Activated CD8-positive, alpha-beta T cell treated with anti-CD3 and anti-CD28 coated beads for 36 hours (primary cell): ENCODE data around the gene S100A6. TPM values are rescaled to one million over a fixed set of nuclear protein-coding genes. Genes with fewer than 3 reads are reported as not detected.

ENCODE experiments used
- ATAC-seq: fragments of 200-7000 bp; cut with Tn5 transposase; one replicate; pipeline ENCODE4 v1.10.0; 2021; ENCODE audit warnings: mild to moderate bottlenecking, moderate library complexity
- CTCF ChIA-PET: fragments of 350-600 bp; sonication (Branson Sonifier 250); formaldehyde crosslinking; loops from one replicate; lab custom pipeline; 2021; ENCODE audit warnings: antibody characterized with exemption; lab: Charles Lee
- POLR2A ChIA-PET: fragments of 350-600 bp; sonication (Branson Sonifier 250); formaldehyde crosslinking; loops from one replicate; lab custom pipeline; 2021; ENCODE audit warnings: antibody characterized with exemption; lab: Charles Lee
- DNase-seq: peaks from one replicate; pipeline ENCODE4 v3.0.0-alpha.2; 2020
- H3K27ac Mint-ChIP-seq: one replicate; pipeline ENCODE4 v1.8.0; 2021; ENCODE audit warnings: mild to moderate bottlenecking, mixed read lengths
- H3K27me3 Mint-ChIP-seq: one replicate; pipeline ENCODE4 v1.8.0; 2021; ENCODE audit warnings: mixed read lengths
- H3K36me3 Mint-ChIP-seq: one replicate; pipeline ENCODE4 v1.8.0; 2021; ENCODE audit warnings: low read depth, mixed read lengths
- H3K4me1 Mint-ChIP-seq: one replicate; pipeline ENCODE4 v1.8.0; 2021; ENCODE audit warnings: low read depth, mixed read lengths
- H3K4me3 Mint-ChIP-seq: one replicate; pipeline ENCODE4 v1.8.0; 2021; ENCODE audit warnings: mild to moderate bottlenecking, moderate library complexity, mixed read lengths
- H3K9me3 Mint-ChIP-seq: one replicate; pipeline ENCODE4 v1.8.0; 2021; ENCODE audit warnings: mixed read lengths
- intact Hi-C: fragments of 100-400 bp; cut with micrococcal nuclease; formaldehyde crosslinking; loops from one replicate; pipeline ENCODE4 v1.10.0; 2022
- total RNA-seq, 2 experiments: library from RNA; stranded (reverse); gene quantifications; one replicate each; pipeline ENCODE4 v1.2.3, GENCODE V29; 2021
- TF ChIP-seq, protein P1 (sequence below): fragments of 200-600 bp; IDR thresholded peaks from one replicate; pipeline ENCODE4 v1.8.0; 2022; ENCODE audit warnings: antibody characterized with exemption, mild to moderate bottlenecking

S100A6 gene
- total RNA-seq, 2 experiments from 2014 or later, result 200 to 211 TPM

DNA sequence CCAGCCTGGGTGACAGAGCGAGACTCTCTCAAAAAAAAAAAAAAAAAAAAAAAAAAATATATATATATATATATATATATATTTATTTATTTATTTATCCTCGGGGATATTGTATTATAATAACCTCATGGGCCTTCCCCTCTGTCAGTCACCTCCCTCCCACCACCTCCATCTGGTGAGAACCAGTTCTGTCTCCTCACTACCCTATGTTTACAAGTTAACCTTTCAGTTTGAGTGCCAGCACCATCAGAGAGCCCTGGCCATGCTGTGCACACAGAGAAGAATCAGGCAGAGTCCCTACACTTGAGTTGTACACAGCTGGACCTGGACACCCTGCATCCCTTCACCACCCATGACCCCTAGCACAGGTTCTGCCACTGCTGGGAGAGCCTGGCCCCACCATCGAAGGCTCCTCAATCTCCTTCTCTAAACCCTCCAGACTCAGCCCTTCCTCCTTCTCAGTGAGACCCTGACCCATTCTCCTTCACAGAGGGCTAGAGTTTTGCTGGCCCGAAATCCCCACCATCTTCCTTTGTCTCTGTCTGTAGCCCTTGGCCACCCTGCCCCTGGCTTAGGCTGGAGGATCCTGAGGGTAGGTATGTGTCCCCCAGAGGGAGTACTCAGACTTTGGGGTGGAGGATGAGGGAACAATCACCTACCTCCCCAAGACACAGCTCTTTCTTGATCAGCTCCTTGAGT is 3.8 kb upstream of the S100A6 start:
- TF ChIP-seq, protein P1, sequence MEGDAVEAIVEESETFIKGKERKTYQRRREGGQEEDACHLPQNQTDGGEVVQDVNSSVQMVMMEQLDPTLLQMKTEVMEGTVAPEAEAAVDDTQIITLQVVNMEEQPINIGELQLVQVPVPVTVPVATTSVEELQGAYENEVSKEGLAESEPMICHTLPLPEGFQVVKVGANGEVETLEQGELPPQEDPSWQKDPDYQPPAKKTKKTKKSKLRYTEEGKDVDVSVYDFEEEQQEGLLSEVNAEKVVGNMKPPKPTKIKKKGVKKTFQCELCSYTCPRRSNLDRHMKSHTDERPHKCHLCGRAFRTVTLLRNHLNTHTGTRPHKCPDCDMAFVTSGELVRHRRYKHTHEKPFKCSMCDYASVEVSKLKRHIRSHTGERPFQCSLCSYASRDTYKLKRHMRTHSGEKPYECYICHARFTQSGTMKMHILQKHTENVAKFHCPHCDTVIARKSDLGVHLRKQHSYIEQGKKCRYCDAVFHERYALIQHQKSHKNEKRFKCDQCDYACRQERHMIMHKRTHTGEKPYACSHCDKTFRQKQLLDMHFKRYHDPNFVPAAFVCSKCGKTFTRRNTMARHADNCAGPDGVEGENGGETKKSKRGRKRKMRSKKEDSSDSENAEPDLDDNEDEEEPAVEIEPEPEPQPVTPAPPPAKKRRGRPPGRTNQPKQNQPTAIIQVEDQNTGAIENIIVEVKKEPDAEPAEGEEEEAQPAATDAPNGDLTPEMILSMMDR, result no peak
- ChIA-PET POLR2A (interaction anchor here (0.6 to 1.7 kb wide), 5 partner anchors 27 to 787 kb away, joined by 3 to 4 read pairs (median 3); partner anchors contain the start of gene S100A13), CTCF (interaction anchor here (0.7 to 3.7 kb wide), 6 partner anchors 11 to 32 kb away, joined by 3 to 14 read pairs (median 4); no protein-coding TSS in a partner anchor)
- H3K4me3 Mint-ChIP-seq, result no peak overlapping the region
- peak overlapping the region; percentile 91 for H3K27ac Mint-ChIP-seq
- DNase-seq (peak; percentile 54), ATAC-seq (no peak)
- peaks cover 76% of the 10 kb centered on the region for H3K4me1 Mint-ChIP-seq
- intact Hi-C loops, result no loop called here
- no peaks in the 10 kb centered on the region for H3K27me3 Mint-ChIP-seq
- H3K36me3 Mint-ChIP-seq, result peaks cover 25% of the 10 kb centered on the region
- no peaks in the 10 kb centered on the region for H3K9me3 Mint-ChIP-seq

DNA sequence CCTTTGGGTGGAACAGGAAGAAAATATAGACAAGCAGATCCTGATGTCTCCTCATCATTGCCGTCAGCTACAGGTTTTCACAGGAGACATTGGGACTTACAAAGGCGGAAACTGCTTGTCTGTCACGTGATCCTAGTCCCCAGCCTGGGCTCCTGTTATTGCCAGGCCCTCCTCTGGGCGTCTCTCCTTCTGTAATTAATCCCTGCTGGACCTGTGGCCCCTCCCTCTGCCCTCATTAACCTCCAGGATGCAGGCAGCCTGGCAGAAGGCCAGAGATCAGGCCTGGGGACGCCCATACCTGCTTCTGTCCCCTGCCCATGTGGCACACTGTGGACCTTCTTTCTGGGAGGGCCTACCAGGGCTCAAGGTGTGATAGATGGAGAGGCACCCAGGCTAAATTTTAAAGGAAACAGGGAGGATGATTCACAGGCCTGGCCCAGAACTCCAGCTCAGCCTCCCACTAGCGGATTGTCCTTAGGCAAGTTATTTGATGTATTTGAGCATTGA is 2.6 kb upstream of the S100A6 start:
- intact Hi-C loops, result no loop called here
- CTCF ChIA-PET, result interaction anchor here (1.6 to 3.7 kb wide), 2 partner anchors 28 to 96 kb away, joined by 3 to 13 read pairs; partner anchors contain the start of gene CHTOP
- TF ChIP-seq, protein P1, result no peak

DNA sequence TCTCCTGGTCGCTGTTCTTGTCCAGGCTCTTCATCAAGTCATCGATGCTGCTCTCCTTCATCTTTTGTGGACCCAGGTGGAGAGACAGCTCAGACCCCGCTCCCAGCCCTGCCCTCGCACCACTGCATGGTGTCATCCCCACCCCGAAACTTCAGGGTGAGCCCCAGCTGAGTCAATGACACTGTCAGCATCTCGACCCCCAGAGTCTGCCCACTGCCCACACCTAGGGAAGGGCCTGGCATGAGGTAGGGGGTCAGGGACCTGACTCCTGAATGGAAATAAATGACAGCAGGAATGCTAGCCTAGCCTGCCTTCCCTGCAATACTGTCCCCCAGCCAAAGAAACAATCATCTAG is 1.6 kb upstream of the S100A6 start:
- Mint-ChIP-seq H3K27ac (peak overlapping the region; percentile 98), H3K9me3 (no peaks in the 10 kb centered on the region), H3K36me3 (peaks cover 17% of the 10 kb centered on the region), H3K27me3 (no peaks in the 10 kb centered on the region), H3K4me3 (peak overlapping the region; percentile 95), H3K4me1 (peaks cover 75% of the 10 kb centered on the region)
- CTCF ChIA-PET, result interaction anchor here (1.3 to 1.6 kb wide), 2 partner anchors 31 to 97 kb away, joined by 3 to 5 read pairs; partner anchors contain the start of gene CHTOP
- TF ChIP-seq, protein P1, result no peak
- intact Hi-C loops, result no loop called here
- POLR2A ChIA-PET, result interaction anchor here (1.3 to 7.9 kb wide), 4 partner anchors 9 to 97 kb away, joined by 3 to 97 read pairs (median 46); partner anchors contain the start of genes CHTOP, S100A3 and S100A4
- ATAC-seq (no peak), DNase-seq (no peak)

More for the DNA sequence above, 2.6 kb upstream of the S100A6 start:
- Mint-ChIP-seq H3K36me3 (peaks cover 24% of the 10 kb centered on the region), H3K27ac (peak overlapping the region; percentile 27), H3K9me3 (no peaks in the 10 kb centered on the region), H3K27me3 (no peaks in the 10 kb centered on the region), H3K4me3 (no peak overlapping the region), H3K4me1 (peaks cover 75% of the 10 kb centered on the region)
- POLR2A ChIA-PET, result interaction anchor here (7.9 kb wide), 1 partner anchor 32 kb away, joined by 80 read pairs; no protein-coding TSS in a partner anchor
- no peak for DNase-seq
- no peak for ATAC-seq

DNA sequence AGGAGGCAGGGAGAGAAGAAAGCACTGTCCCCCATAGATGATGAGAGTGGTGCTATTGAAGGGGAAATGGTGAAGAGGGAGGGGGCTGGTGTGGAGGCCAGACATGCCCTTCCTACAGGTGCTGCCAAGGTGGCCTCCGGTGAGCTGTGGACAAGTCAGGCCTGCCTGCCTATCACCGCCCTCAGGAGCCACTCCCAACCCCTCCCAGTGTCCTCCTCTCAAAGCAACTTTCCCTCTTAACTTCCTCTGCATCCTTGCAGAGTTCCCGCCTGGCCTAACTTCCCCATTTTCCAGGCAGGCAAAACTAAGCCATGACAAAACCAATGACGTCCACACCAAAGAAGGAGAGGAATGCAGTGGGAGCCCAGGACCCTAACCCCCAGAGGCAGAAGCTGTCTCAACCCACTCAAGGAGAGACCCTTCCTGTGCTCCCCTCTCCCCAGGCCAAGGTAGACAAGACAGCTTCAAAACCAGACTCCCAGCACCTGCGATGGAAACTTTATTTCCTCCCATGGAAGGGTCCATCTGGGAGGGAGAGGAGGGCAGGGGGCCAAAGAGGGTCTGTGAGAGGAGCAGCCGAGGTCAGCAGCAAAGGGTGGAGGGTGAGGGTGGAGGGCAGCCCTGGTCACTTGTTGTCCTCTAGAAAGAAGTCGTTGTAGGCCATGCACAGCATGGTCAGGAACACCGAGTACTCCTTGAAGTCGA is 1.0 kb upstream of the S100A6 start:
- no peak for ATAC-seq
- intact Hi-C loops, result no loop called here
- peak overlapping the region; percentile 95 for H3K4me3 Mint-ChIP-seq
- no peaks in the 10 kb centered on the region for H3K27me3 Mint-ChIP-seq
- H3K36me3 Mint-ChIP-seq, result peaks cover 17% of the 10 kb centered on the region
- TF ChIP-seq, protein P1, result no peak
- POLR2A ChIA-PET, result interaction anchor here (1.3 to 7.9 kb wide), 5 partner anchors 9 to 98 kb away, joined by 3 to 97 read pairs (median 11); partner anchors contain the start of genes CHTOP, S100A3 and S100A4
- peak overlapping the region; percentile 98 for H3K27ac Mint-ChIP-seq
- H3K4me1 Mint-ChIP-seq, result peaks cover 74% of the 10 kb centered on the region
- CTCF ChIA-PET, result interaction anchor here (1.3 to 2.5 kb wide), 4 partner anchors 30 to 97 kb away, joined by 3 to 8 read pairs (median 4); partner anchors contain the start of gene CHTOP
- no peak for DNase-seq
- no peaks in the 10 kb centered on the region for H3K9me3 Mint-ChIP-seq
